ENCODE data around the gene FOXB1. TPM values are rescaled to one million over a fixed set of nuclear protein-coding genes. Genes with fewer than 3 reads are reported as not detected.

The FOXB1 gene
- total RNA-seq, 1 donor from 2014 or later = 0.71 TPM

GRCh38 chr15:60004846-60005351 is 788 bp downstream of the FOXB1 start:
- no peak for TF ChIP-seq CTCF (IDR thresholded peaks at IDR 0.05; ENCODE audit: insufficient read depth, low read length, poor library complexity, severe bottlenecking)
- Histone ChIP-seq H3K4me3 (ENCODE audit: low read depth, low read length) (no peak overlapping the region), H3K36me3 (ENCODE audit: control insufficient read depth, insufficient read depth, low read length) (no peaks in the 10 kb centered on the region), H3K27me3 (ENCODE audit: control insufficient read depth, insufficient read depth, low read length) (peaks cover 86% of the 10 kb centered on the region)
- no peak for DNase-seq (ENCODE audit: low read depth)

GRCh38 chr15:60005352-60006202 is 1.5 kb downstream of the FOXB1 start:
- no peak overlapping the region for H3K4me3 ChIP-seq (ENCODE audit: low read depth, low read length)
- no peaks in the 10 kb centered on the region for H3K36me3 ChIP-seq (ENCODE audit: control insufficient read depth, insufficient read depth, low read length)
- DNase-seq (ENCODE audit: low read depth) = no peak
- peaks cover 86% of the 10 kb centered on the region for H3K27me3 ChIP-seq (ENCODE audit: control insufficient read depth, insufficient read depth, low read length)
- TF ChIP-seq CTCF (IDR thresholded peaks at IDR 0.05; ENCODE audit: insufficient read depth, low read length, poor library complexity, severe bottlenecking) = no peak

- H3K4me3 ChIP-seq (ENCODE audit: low read depth, low read length) = peak overlapping the region; percentile 9
- H3K27me3 ChIP-seq (ENCODE audit: control insufficient read depth, insufficient read depth, low read length) = peaks cover 86% of the 10 kb centered on the region
- DNase-seq (ENCODE audit: low read depth) = no peak
- H3K36me3 ChIP-seq (ENCODE audit: control insufficient read depth, insufficient read depth, low read length) = no peaks in the 10 kb centered on the region
- TF ChIP-seq CTCF (IDR thresholded peaks at IDR 0.05; ENCODE audit: insufficient read depth, low read length, poor library complexity, severe bottlenecking) = no peak
Observed at GRCh38 chr15:60006203-60006862, 2.2 kb downstream of the FOXB1 start.

- Histone ChIP-seq H3K36me3 (ENCODE audit: control insufficient read depth, insufficient read depth, low read length) (no peaks in the 10 kb centered on the region), H3K4me3 (ENCODE audit: low read depth, low read length) (no peak overlapping the region), H3K27me3 (ENCODE audit: control insufficient read depth, insufficient read depth, low read length) (peaks cover 81% of the 10 kb centered on the region)
- DNase-seq (ENCODE audit: low read depth) = no peak
- TF ChIP-seq CTCF (IDR thresholded peaks at IDR 0.05; ENCODE audit: insufficient read depth, low read length, poor library complexity, severe bottlenecking) = no peak
Observed at GRCh38 chr15:60006873-60007272, 2.8 kb downstream of the FOXB1 start.

- Histone ChIP-seq H3K27me3 (ENCODE audit: control insufficient read depth, insufficient read depth, low read length) (peaks cover 62% of the 10 kb centered on the region), H3K36me3 (ENCODE audit: control insufficient read depth, insufficient read depth, low read length) (no peaks in the 10 kb centered on the region), H3K4me3 (ENCODE audit: low read depth, low read length) (no peak overlapping the region)
- DNase-seq (ENCODE audit: low read depth) = no peak
- no peak for TF ChIP-seq CTCF (IDR thresholded peaks at IDR 0.05; ENCODE audit: insufficient read depth, low read length, poor library complexity, severe bottlenecking)
Observed at GRCh38 chr15:60009124-60009960, 5.2 kb downstream of the FOXB1 start.

Data from kidney epithelial cell (primary cell).